HCT116 (cell line): ENCODE data around the gene CBFB. TPM values are rescaled to one million over a fixed set of nuclear protein-coding genes. Genes with fewer than 3 reads are reported as not detected.

Source experiments
- ATAC-seq: fragments of 200-7000 bp; cut with Tn5 transposase; 2 replicates; pipeline ENCODE4 v1.9.1; 2020; ENCODE audit warnings: mild to moderate bottlenecking, moderate library complexity
- BruUV-seq: library from RNA; stranded (reverse); fragments of 400-500 nt; replicated peaks from 2 replicates; lab custom pipeline; 2021; lab: Mats Ljungman, UMichigan
- CTCF ChIA-PET: fragments of 300-600 bp; sonication (Branson Sonifier 250); formaldehyde crosslinking; loops from one replicate; lab custom pipeline; 2021; ENCODE audit warnings: antibody characterized with exemption; lab: Charles Lee
- POLR2A ChIA-PET: fragments of 300-600, 350-600 bp; sonication (Branson Sonifier 250); formaldehyde crosslinking; loops from one replicate; lab custom pipeline; 2021; ENCODE audit warnings: antibody characterized with exemption; lab: Charles Lee
- RAD21 ChIA-PET, 2 experiments: fragments of 300-600 bp; sonication (Branson Sonifier 250); formaldehyde crosslinking; loops; one replicate each; lab custom pipeline; 2023; ENCODE audit warnings: low total read pairs in 2 of 2; ENCODE audit not compliant: uncharacterized antibody in 2 of 2, unreplicated experiment in 2 of 2, low non-redundant PET in 1 of 2; lab: Charles Lee
- DNase-seq: peaks from one replicate; pipeline ENCODE4 v3.0.0-alpha.2; 2010; ENCODE audit warnings: low read depth, low spot score
- H2AFZ ChIP-seq: fragments of 200-600 bp; shearing (Covaris generic), sonication (generic); 2 replicates; pipeline ENCODE4 v1.6.1; 2017; ENCODE audit warnings: low read depth, mixed run types, mixed read lengths, antibody characterized with exemption, low read length; ENCODE audit not compliant: poor library complexity, severe bottlenecking
- H3K27ac ChIP-seq: 2 replicates; pipeline ENCODE4 v1.5.1; 2012; ENCODE audit warnings: low read depth, low read length
- H3K27me3 ChIP-seq: fragments of 200-600 bp; sonication (generic); 2 replicates; pipeline ENCODE4 v1.6.1; 2016; ENCODE audit warnings: mixed run types, low read length, mixed read lengths; ENCODE audit not compliant: insufficient read depth
- H3K36me3 ChIP-seq, 2 experiments: fragments of 200-500 bp in 1 of 2; fragments of 200-600 bp in 1 of 2; sonication (Bioruptor generic) in 1 of 2; sonication (generic) in 1 of 2; 2 replicates each; pipeline versions ENCODE4 v1.5.1 to v1.6.1; 2014 to 2016; ENCODE audit warnings: low read length in 2 of 2, inconsistent platforms in 1 of 2, mixed read lengths in 1 of 2, mixed run types in 1 of 2; ENCODE audit not compliant: insufficient read depth in 2 of 2, control insufficient read depth in 1 of 2
- H3K4me1 ChIP-seq, 2 experiments: fragments of 200-600 bp in 1 of 2; sonication (generic) in 1 of 2; 2 replicates each; pipeline versions ENCODE4 v1.5.1 to v1.6.1; 2012 to 2017; ENCODE audit warnings: low read length in 2 of 2, inconsistent platforms in 1 of 2, mild to moderate bottlenecking in 1 of 2, mixed read lengths in 1 of 2, mixed run types in 1 of 2, moderate library complexity in 1 of 2; ENCODE audit not compliant: insufficient read depth in 2 of 2, control insufficient read depth in 1 of 2
- H3K4me2 ChIP-seq: fragments of 200-600 bp; sonication (generic); 2 replicates; pipeline ENCODE4 v1.6.1; 2017; ENCODE audit warnings: mixed run types, low read length, mixed read lengths
- H3K4me3 ChIP-seq, 2 experiments: fragments of 200-600 bp in 1 of 2; sonication (generic) in 1 of 2; replicated peaks in 1 of 2; 2 replicates each; pipeline ENCODE4 v1.5.1; 2011 to 2016; ENCODE audit warnings: low read length in 2 of 2, control low read depth in 1 of 2, low read depth in 1 of 2, mild to moderate bottlenecking in 1 of 2, mixed read lengths in 1 of 2, mixed run types in 1 of 2
- H3K79me2 ChIP-seq: fragments of 200-600 bp; sonication (generic); 2 replicates; pipeline ENCODE4 v1.6.1; 2017; ENCODE audit warnings: mild to moderate bottlenecking, mixed run types, low read length, moderate library complexity, mixed read lengths; ENCODE audit not compliant: insufficient read depth
- H3K9ac ChIP-seq: fragments of 200-600 bp; sonication (generic); 2 replicates; pipeline ENCODE4 v1.6.1; 2016; ENCODE audit warnings: low read length, mixed read lengths
- H3K9me2 ChIP-seq: fragments of 200-600 bp; sonication (generic), shearing (Covaris generic); 2 replicates; pipeline ENCODE4 v1.6.1; 2017; ENCODE audit warnings: mixed run types, mild to moderate bottlenecking, moderate library complexity; ENCODE audit not compliant: insufficient read depth
- H3K9me3 ChIP-seq, 2 experiments: fragments of 200-500 bp in 1 of 2; fragments of 200-600 bp in 1 of 2; sonication (Bioruptor generic) in 1 of 2; sonication (generic) in 1 of 2; 2 replicates each; pipeline ENCODE4 v1.6.1; 2014 to 2017; ENCODE audit warnings: low read length in 2 of 2, mixed read lengths in 2 of 2, inconsistent platforms in 1 of 2, low read depth in 1 of 2, mild to moderate bottlenecking in 1 of 2, mixed run types in 1 of 2, moderate library complexity in 1 of 2; ENCODE audit not compliant: control insufficient read depth in 1 of 2, insufficient read depth in 1 of 2
- H4K20me1 ChIP-seq: fragments of 200-600 bp; sonication (generic), shearing (Covaris generic); 2 replicates; pipeline ENCODE4 v1.6.1; 2017; ENCODE audit warnings: mixed run types, mild to moderate bottlenecking, moderate library complexity; ENCODE audit not compliant: insufficient read depth
- CBX3 ChIP-seq: IDR thresholded peaks from 2 replicates; pipeline ENCODE4 v1.6.1; 2012; ENCODE audit warnings: low read depth
- FOSL1 ChIP-seq: IDR thresholded peaks from 2 replicates; pipeline ENCODE4 v1.6.1; 2012; ENCODE audit warnings: low read depth
- RAD21 ChIP-seq: IDR thresholded peaks from 2 replicates; pipeline ENCODE4 v1.6.1; 2012; ENCODE audit warnings: low read depth, mild to moderate bottlenecking
- SIN3A ChIP-seq: IDR thresholded peaks from 2 replicates; pipeline ENCODE4 v1.6.1; 2012; ENCODE audit warnings: low read depth
- SP1 ChIP-seq: IDR thresholded peaks from 2 replicates; pipeline ENCODE4 v1.6.1; 2012; ENCODE audit warnings: low read depth
- YY1 ChIP-seq: IDR thresholded peaks from 2 replicates; pipeline ENCODE4 v1.6.1; 2011; ENCODE audit warnings: low read length, low read depth, moderate library complexity, mild to moderate bottlenecking; ENCODE audit not compliant: insufficient replicate concordance; ENCODE audit errors: extremely low read depth
- ZFX ChIP-seq: fragments of 450-650 bp; IDR thresholded peaks from 2 replicates; pipeline ENCODE4 v1.6.1; 2017
- ZNF274 ChIP-seq: fragments of 200-500 bp; sonication (Bioruptor generic); IDR thresholded peaks from 2 replicates; pipeline ENCODE4 v1.6.1; 2014; ENCODE audit warnings: mild to moderate bottlenecking, low read depth, low read length, inconsistent platforms
- intact Hi-C: fragments of 100-400 bp; cut with micrococcal nuclease; formaldehyde crosslinking; loops from 2 replicates; pipeline ENCODE4 v1.10.0; 2022
- total RNA-seq: library from RNA; stranded (reverse); gene quantifications from one replicate; pipeline ENCODE4 v1.2.1, GENCODE V29; 2021; ENCODE audit not compliant: unreplicated experiment
- TF ChIP-seq, protein P1 (sequence below): IDR thresholded peaks from 2 replicates; pipeline ENCODE4 v1.6.1; 2012
- TF ChIP-seq, protein P2 (sequence below): IDR thresholded peaks from 2 replicates; pipeline ENCODE4 v1.6.1; 2012
- TF ChIP-seq, protein P3 (sequence below): IDR thresholded peaks from 2 replicates; pipeline ENCODE4 v1.6.1; 2011; ENCODE audit warnings: mild to moderate bottlenecking, low read length, moderate library complexity; ENCODE audit not compliant: insufficient replicate concordance; ENCODE audit errors: extremely low read depth

The CBFB gene
- total RNA-seq, 1 experiment from 2014 or later, result 101 TPM

DNA sequence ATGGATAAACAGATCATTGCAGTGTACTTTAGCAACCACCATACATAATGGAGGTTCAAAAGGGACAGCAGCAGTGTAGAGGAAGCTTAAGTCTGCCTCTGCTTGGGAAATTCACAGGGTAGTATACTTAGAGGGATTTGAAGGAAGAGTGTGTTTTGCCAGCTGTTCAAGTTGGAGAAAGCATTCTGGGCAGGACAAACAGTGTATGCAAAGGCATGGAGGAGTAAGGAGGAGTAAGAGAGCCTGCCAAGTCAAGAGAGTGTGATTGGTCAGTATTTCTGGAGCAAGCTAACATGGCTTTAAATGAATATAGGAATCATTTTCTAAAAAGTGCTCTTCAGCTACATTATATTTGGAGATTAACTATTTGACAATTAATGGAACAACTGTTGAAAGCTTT, 57.9 kb downstream of the CBFB start:
- BruUV-seq, result no TSS peak
- TF ChIP-seq YY1 (no peak), FOSL1 (no peak), CBX3 (no peak), ZFX (no peak), ZNF274 (no peak), SP1 (no peak), SIN3A (no peak), RAD21 (no peak)
- TF ChIP-seq, protein P1, sequence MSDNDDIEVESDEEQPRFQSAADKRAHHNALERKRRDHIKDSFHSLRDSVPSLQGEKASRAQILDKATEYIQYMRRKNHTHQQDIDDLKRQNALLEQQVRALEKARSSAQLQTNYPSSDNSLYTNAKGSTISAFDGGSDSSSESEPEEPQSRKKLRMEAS, result no peak
- TF ChIP-seq, protein P2, sequence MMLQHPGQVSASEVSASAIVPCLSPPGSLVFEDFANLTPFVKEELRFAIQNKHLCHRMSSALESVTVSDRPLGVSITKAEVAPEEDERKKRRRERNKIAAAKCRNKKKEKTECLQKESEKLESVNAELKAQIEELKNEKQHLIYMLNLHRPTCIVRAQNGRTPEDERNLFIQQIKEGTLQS, result no peak
- TF ChIP-seq, protein P3, sequence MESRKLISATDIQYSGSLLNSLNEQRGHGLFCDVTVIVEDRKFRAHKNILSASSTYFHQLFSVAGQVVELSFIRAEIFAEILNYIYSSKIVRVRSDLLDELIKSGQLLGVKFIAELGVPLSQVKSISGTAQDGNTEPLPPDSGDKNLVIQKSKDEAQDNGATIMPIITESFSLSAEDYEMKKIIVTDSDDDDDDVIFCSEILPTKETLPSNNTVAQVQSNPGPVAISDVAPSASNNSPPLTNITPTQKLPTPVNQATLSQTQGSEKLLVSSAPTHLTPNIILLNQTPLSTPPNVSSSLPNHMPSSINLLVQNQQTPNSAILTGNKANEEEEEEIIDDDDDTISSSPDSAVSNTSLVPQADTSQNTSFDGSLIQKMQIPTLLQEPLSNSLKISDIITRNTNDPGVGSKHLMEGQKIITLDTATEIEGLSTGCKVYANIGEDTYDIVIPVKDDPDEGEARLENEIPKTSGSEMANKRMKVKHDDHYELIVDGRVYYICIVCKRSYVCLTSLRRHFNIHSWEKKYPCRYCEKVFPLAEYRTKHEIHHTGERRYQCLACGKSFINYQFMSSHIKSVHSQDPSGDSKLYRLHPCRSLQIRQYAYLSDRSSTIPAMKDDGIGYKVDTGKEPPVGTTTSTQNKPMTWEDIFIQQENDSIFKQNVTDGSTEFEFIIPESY, result no peak
- Histone ChIP-seq H3K4me2 (no peak overlapping the region), H3K4me1 (no peaks in the 10 kb centered on the region), H3K4me3 (no peak overlapping the region), H4K20me1 (peaks cover 4% of the 10 kb centered on the region; the same call in 1 of the 2 replicates), H3K9ac (no peak overlapping the region), H3K27ac (no peak overlapping the region), H3K36me3 (peaks cover 4 to 5% of the 10 kb centered on the region in 2 experiments; a peak in 2 of 4 replicates), H3K79me2 (peaks cover 51% of the 10 kb centered on the region), H3K9me2 (no peaks in the 10 kb centered on the region), H3K27me3 (no peaks in the 10 kb centered on the region), H2AFZ (no peak overlapping the region), H3K9me3 (no peaks in the 10 kb centered on the region)
- CTCF ChIA-PET, result interaction anchor here (1.3 to 1.5 kb wide), 2 partner anchors 13 to 17 kb away, joined by 3 to 4 read pairs; no protein-coding TSS in a partner anchor
- POLR2A ChIA-PET, result no interaction called here
- RAD21 ChIA-PET, result no interaction called here
- ATAC-seq, result no peak
- DNase-seq, result no peak
- intact Hi-C loops, result no loop called here
